ENCODE measurements around the gene BHLHA15.
"Not testable (repeated sequence)": the region's sequence is repeated elsewhere in the genome, so short reads cannot be mapped to it uniquely, and the experiment has no call there.

The BHLHA15 gene

GRCh38 chr7:98211676-98212531 is 665 bp downstream of the BHLHA15 start:
- DNase-seq: no peak

GRCh38 chr7:98212532-98213041 is 1.3 kb downstream of the BHLHA15 start:
- no peak for DNase-seq

GRCh38 chr7:98213296-98213887 is 2.2 kb downstream of the BHLHA15 start:
- DNase-seq: no peak

GRCh38 chr7:98213888-98214810 is 2.9 kb downstream of the BHLHA15 start:
- no peak for DNase-seq

GRCh38 chr7:98214811-98215321 is 3.6 kb downstream of the BHLHA15 start:
- no peak for DNase-seq

- no peak for DNase-seq
These were observed 4.6 kb downstream of the BHLHA15 start for GRCh38 chr7:98215561-98216495.

GRCh38 chr7:98216941-98217622 is 5.8 kb downstream of the BHLHA15 start:
- no peak for DNase-seq

- DNase-seq: no peak
These were observed 6.7 kb downstream of the BHLHA15 start for GRCh38 chr7:98217623-98218582.

GRCh38 chr7:98219382-98219781 is 8.1 kb downstream of the BHLHA15 start:
- DNase-seq: not testable (repeated sequence)

GRCh38 chr7:98221611-98222532 is 10.6 kb downstream of the BHLHA15 start:
- DNase-seq: no peak

GRCh38 chr7:98222533-98223195 is 11.4 kb downstream of the BHLHA15 start:
- DNase-seq: no peak

GRCh38 chr7:98223351-98223897 is 12.2 kb downstream of the BHLHA15 start:
- no peak for DNase-seq

GRCh38 chr7:98223898-98224700 is 12.9 kb downstream of the BHLHA15 start:
- DNase-seq: no peak

- DNase-seq: no peak
These were observed 13.5 kb downstream of the BHLHA15 start for GRCh38 chr7:98224701-98225181.

GRCh38 chr7:98225913-98226614 is 14.8 kb downstream of the BHLHA15 start:
- no peak for DNase-seq

- no peak for DNase-seq
These were observed 16.7 kb downstream of the BHLHA15 start for GRCh38 chr7:98227939-98228338.

Measured in NCI-H524 treated with DMSO at 0.1 percent for 48 hours (cell line).